ENCODE data around the gene LIG3.

GRCh38 chr17:35023538-35023937, 43.2 kb downstream of the LIG3 start:
- TF ChIP-seq, protein P1, sequence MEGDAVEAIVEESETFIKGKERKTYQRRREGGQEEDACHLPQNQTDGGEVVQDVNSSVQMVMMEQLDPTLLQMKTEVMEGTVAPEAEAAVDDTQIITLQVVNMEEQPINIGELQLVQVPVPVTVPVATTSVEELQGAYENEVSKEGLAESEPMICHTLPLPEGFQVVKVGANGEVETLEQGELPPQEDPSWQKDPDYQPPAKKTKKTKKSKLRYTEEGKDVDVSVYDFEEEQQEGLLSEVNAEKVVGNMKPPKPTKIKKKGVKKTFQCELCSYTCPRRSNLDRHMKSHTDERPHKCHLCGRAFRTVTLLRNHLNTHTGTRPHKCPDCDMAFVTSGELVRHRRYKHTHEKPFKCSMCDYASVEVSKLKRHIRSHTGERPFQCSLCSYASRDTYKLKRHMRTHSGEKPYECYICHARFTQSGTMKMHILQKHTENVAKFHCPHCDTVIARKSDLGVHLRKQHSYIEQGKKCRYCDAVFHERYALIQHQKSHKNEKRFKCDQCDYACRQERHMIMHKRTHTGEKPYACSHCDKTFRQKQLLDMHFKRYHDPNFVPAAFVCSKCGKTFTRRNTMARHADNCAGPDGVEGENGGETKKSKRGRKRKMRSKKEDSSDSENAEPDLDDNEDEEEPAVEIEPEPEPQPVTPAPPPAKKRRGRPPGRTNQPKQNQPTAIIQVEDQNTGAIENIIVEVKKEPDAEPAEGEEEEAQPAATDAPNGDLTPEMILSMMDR (IDR thresholded peaks at IDR 0.05; ENCODE audit: low read depth, low read length, poor library complexity, severe bottlenecking) = no peak
- no peak for TF ChIP-seq EZH2phosphoT487 (IDR thresholded peaks at IDR 0.05; ENCODE audit: borderline replicate concordance, low read length)
